Measurements from ENCODE around the gene SORCS2. TPM values are rescaled to one million over a fixed set of nuclear protein-coding genes. Genes with fewer than 3 reads are reported as not detected.

The SORCS2 gene
- total RNA-seq, 2 experiments from 2014 or later: 0.03 TPM; not detected in 1

DNA sequence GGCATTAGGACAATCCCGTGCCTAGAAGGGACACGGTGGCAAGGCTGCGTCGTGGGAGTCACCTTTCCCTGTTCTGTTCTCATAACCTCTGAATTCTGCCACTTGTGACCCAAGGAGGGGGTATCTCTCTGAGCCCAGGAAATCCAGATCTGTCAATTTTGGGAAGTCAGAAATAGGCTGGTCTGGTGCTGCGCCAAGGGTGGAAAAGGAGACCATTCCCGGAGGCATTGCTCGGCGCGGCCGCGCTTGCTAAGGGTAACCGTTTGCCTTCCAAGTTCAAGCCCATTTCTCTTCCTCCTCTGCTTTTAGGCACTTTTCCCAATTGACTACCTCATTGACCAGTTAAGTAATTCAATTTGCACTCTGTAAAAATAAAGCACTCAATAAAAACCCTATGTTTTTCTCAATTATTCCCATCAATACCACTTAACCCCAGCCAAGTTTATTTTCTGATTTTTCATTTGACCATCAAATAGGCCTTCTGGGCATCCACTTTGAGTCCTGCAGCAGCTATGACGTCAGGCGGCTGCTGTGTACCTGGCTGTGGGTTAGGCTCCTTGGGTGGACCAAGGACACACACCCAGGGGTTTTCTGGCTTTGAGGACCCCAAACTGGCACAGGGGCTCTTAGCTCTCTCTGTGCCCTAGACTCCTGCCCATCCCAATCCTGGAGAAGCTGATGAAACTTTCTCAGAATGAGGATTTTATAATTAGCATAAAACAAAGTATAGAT, 12.5 kb downstream of the SORCS2 start:
- Histone ChIP-seq H4K20me1 (ENCODE audit: insufficient read depth, low read length) (no peaks in the 10 kb centered on the region), H3K4me2 (ENCODE audit: low read length) (no peak overlapping the region), H3K9me3 (ENCODE audit: low read length) (no peaks in the 10 kb centered on the region), H3K9me2 (ENCODE audit: insufficient read depth, low read length) (no peaks in the 10 kb centered on the region), H3K27ac (ENCODE audit: low read depth, low read length, poor library complexity, severe bottlenecking) (no peak overlapping the region), H3K4me1 (ENCODE audit: insufficient read depth, low read length, poor library complexity, severe bottlenecking) (no peaks in the 10 kb centered on the region), H3K79me2 (ENCODE audit: insufficient read depth, low read depth, low read length) (no peaks in the 10 kb centered on the region), H2AFZ (ENCODE audit: low read length) (no peak overlapping the region), H3K36me3 (ENCODE audit: insufficient read depth, low read length) (no peaks in the 10 kb centered on the region), H3K4me3 (ENCODE audit: low read depth, low read length, poor library complexity, severe bottlenecking) (no peak overlapping the region)
- no peak for DNase-seq (ENCODE audit: low spot score)
- no TSS peak for BruUV-seq (replicated peaks)
- ChIA-PET POLR2A (no interaction called here), CTCF (ENCODE audit: unreplicated experiment) (no interaction called here)
- intact Hi-C loops (cut with micrococcal nuclease; ENCODE audit: unreplicated experiment): no loop called here
- no peak for TF ChIP-seq EZH2phosphoT487 (IDR thresholded peaks at IDR 0.05; ENCODE audit: borderline replicate concordance, low read depth, low read length)
- TF ChIP-seq, protein P1, sequence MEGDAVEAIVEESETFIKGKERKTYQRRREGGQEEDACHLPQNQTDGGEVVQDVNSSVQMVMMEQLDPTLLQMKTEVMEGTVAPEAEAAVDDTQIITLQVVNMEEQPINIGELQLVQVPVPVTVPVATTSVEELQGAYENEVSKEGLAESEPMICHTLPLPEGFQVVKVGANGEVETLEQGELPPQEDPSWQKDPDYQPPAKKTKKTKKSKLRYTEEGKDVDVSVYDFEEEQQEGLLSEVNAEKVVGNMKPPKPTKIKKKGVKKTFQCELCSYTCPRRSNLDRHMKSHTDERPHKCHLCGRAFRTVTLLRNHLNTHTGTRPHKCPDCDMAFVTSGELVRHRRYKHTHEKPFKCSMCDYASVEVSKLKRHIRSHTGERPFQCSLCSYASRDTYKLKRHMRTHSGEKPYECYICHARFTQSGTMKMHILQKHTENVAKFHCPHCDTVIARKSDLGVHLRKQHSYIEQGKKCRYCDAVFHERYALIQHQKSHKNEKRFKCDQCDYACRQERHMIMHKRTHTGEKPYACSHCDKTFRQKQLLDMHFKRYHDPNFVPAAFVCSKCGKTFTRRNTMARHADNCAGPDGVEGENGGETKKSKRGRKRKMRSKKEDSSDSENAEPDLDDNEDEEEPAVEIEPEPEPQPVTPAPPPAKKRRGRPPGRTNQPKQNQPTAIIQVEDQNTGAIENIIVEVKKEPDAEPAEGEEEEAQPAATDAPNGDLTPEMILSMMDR (conservative IDR thresholded peaks at IDR 0.05; ENCODE audit: low read length): no peak

DNA sequence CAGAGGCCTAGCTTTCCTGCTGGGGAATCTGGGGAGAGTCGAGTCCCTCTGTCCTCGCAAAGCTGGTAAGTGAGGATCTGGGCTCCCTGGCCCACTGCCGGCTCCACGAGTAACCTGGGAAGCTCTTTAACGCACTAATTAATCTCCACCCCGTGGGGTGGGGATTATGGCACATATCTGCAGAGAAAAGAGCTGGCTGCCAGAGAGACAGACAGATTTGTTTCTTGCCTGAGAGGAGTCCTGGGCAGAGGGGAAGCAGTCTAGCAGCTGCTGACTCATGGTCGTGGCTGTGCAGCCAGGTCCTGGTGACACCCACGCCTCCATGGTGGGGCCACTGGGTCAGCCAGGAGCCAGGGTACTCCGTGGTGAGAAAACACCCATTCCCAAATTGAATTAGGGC, 14.0 kb downstream of the SORCS2 start:
- no peak overlapping the region for H2AFZ ChIP-seq (ENCODE audit: low read length)
- BruUV-seq (replicated peaks): no TSS peak
- H3K9me3 ChIP-seq (ENCODE audit: low read length): no peaks in the 10 kb centered on the region
- CTCF ChIA-PET (ENCODE audit: unreplicated experiment): no interaction called here
- DNase-seq (ENCODE audit: low spot score): no peak
- no peaks in the 10 kb centered on the region for H3K9me2 ChIP-seq (ENCODE audit: insufficient read depth, low read length)
- H3K36me3 ChIP-seq (ENCODE audit: insufficient read depth, low read length): no peaks in the 10 kb centered on the region
- intact Hi-C loops (cut with micrococcal nuclease; ENCODE audit: unreplicated experiment): no loop called here
- no peaks in the 10 kb centered on the region for H3K4me1 ChIP-seq (ENCODE audit: insufficient read depth, low read length, poor library complexity, severe bottlenecking)
- H3K27ac ChIP-seq (ENCODE audit: low read depth, low read length, poor library complexity, severe bottlenecking): no peak overlapping the region
- no peak overlapping the region for H3K4me2 ChIP-seq (ENCODE audit: low read length)
- TF ChIP-seq, protein P1 (conservative IDR thresholded peaks at IDR 0.05; ENCODE audit: low read length): no peak
- no peak for TF ChIP-seq EZH2phosphoT487 (IDR thresholded peaks at IDR 0.05; ENCODE audit: borderline replicate concordance, low read depth, low read length)
- POLR2A ChIA-PET: no interaction called here
- H3K4me3 ChIP-seq (ENCODE audit: low read depth, low read length, poor library complexity, severe bottlenecking): no peak overlapping the region
- no peaks in the 10 kb centered on the region for H3K79me2 ChIP-seq (ENCODE audit: insufficient read depth, low read depth, low read length)
- H4K20me1 ChIP-seq (ENCODE audit: insufficient read depth, low read length): no peaks in the 10 kb centered on the region

DNA sequence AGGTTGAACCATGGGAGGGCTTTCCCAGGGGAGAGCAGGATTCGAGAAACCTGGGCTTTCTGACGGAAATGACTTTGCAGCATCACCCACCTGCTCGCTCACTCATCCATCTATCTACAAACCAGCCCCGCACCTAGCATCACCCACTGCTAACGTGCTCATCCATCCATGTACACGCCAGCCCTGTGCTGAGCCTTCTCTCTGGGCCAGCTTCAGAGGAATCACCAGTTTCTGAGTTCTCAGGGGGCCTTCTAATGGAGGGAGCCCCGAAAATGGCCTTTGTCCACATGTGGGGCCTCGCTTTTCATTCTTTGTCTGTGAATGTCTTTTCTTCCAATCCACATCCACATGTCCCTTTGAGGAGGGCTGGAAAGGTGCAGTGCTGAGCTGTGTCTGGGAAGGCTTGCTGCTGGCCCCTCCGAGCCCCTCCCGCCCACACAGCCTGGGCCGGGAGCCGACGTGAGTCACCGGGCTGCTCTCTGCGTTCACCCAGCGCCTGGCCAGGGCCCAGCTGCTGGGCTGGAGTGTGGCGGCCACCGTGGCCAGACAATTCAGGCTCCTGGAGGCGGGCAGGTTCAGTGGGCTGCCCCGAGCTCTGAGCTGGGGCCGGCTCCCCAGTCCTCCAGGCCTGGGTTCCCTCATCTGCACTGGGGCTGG, 14.7 kb downstream of the SORCS2 start:
- TF ChIP-seq, protein P1 (conservative IDR thresholded peaks at IDR 0.05; ENCODE audit: low read length): no peak
- no peak for TF ChIP-seq EZH2phosphoT487 (IDR thresholded peaks at IDR 0.05; ENCODE audit: borderline replicate concordance, low read depth, low read length)
- no peak overlapping the region for H3K27ac ChIP-seq (ENCODE audit: low read depth, low read length, poor library complexity, severe bottlenecking)
- no peak overlapping the region for H3K4me3 ChIP-seq (ENCODE audit: low read depth, low read length, poor library complexity, severe bottlenecking)
- no TSS peak for BruUV-seq (replicated peaks)
- no peaks in the 10 kb centered on the region for H4K20me1 ChIP-seq (ENCODE audit: insufficient read depth, low read length)
- no peaks in the 10 kb centered on the region for H3K9me2 ChIP-seq (ENCODE audit: insufficient read depth, low read length)
- no peaks in the 10 kb centered on the region for H3K36me3 ChIP-seq (ENCODE audit: insufficient read depth, low read length)
- no peak for DNase-seq (ENCODE audit: low spot score)
- no peak overlapping the region for H2AFZ ChIP-seq (ENCODE audit: low read length)
- POLR2A ChIA-PET: no interaction called here
- no peaks in the 10 kb centered on the region for H3K9me3 ChIP-seq (ENCODE audit: low read length)
- H3K4me1 ChIP-seq (ENCODE audit: insufficient read depth, low read length, poor library complexity, severe bottlenecking): no peaks in the 10 kb centered on the region
- CTCF ChIA-PET (ENCODE audit: unreplicated experiment): no interaction called here
- intact Hi-C loops (cut with micrococcal nuclease; ENCODE audit: unreplicated experiment): no loop called here
- H3K79me2 ChIP-seq (ENCODE audit: insufficient read depth, low read depth, low read length): no peaks in the 10 kb centered on the region
- no peak overlapping the region for H3K4me2 ChIP-seq (ENCODE audit: low read length)

Measured in OCI-LY7 (cell line).